Occipital lobe (tissue), 3 donors: ENCODE measurements around the gene OR5D16. TPM values are rescaled to one million over a fixed set of nuclear protein-coding genes. Genes with fewer than 3 reads are reported as not detected.
"Not testable (repeated sequence)": the region's sequence is repeated elsewhere in the genome, so short reads cannot be mapped to it uniquely, and the experiment has no call there.

Experiments
- DNase-seq: peaks from one replicate; lab custom pipeline; 2025; lab: John Stamatoyannopoulos, UW
- small RNA-seq: library from RNA; depleted of rRNA; stranded (forward); fragments of <200 nt; gene quantifications from one replicate; pipeline ENCODE3, GENCODE V24; 2014
- total RNA-seq: library from RNA; depleted of rRNA; stranded (reverse); fragments of >200 nt; gene quantifications from one replicate; pipeline ENCODE4 v1.2.3, GENCODE V29; 2014

Gene OR5D16
- total RNA-seq, result not detected

DNA sequence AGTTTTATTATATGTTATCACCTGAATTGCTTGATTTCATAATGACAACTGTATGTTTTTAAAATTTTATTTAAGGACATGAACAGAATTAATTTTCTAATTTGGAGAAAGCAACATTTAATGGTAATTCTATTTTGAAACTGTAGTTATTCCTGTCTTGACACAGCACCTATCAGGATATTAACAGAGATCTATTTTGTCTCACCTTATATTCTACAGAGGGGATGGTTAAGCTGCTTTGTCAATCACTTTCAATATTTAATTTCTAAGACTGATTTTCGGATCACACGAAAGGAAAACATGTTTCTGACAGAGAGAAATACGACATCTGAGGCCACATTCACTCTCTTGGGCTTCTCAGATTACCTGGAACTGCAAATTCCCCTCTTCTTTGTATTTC, at the start of gene OR5D16:
Gene OR5D16 (plus strand): TSS at position 301 of the 400 bp plus-strand sequence. CDS start 0 bp downstream, at position 301.
- DNase-seq, result no peak

DNA sequence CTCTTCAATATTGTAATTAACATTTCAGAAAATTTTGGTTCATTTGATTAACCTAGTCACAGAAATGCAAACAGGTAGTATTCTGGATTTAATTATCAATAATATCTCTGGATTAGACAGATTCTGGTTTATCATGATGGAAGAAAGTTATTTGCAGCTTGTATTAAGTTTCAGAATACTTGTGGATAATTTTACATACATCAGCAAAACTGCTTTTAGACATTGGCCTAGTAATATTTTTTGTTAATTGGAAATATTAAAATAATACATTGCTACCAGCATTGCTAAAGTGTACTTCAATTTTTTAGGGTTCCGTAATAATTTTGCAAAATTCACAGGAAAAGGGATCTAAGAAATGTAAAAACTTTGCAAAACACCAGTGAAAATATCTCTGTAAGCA, 46.9 kb upstream of the OR5D16 start:
- DNase-seq, result no peak

DNA sequence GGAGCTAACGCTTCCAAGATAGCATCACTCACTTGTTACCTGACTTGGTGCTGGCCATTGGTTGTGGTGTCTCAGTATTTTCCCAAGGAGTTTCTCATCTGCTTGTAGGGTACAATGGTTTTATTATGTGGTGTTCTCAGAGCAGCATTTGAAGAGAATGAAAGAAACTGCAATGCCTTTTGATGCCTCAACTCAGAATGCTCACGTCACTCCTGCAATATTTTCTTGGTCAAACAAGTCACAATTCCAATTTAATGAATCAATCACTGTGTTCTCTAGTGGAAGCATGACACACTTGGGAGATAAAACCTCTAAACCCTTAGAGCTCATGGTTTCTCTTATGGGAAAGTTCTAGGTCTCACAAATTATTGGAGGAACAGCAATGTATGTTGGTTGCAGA, 45.2 kb upstream of the OR5D16 start:
- no peak for DNase-seq

DNA sequence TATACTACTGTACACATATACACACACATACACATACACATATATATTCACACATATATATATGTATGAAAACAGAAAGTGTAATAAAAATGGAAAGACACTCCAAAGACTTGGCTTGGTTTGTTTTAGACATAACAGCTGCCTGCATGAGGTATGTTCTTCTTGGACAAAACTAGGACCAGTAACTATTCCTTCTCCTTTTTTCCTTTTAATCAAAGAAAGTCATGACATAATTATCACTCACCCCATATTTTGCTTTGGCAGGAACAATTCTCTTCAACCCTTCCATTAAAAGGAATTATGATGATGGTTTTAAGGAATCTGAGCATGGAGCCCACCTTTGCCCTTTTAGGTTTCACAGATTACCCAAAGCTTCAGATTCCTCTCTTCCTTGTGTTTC, 43.3 kb upstream of the OR5D16 start, which contains the start of gene OR5D14:
Gene OR5D14 (plus strand): TSS at position 301 of the 400 bp plus-strand sequence. CDS start 0 bp downstream, at position 301.
- no peak for DNase-seq

DNA sequence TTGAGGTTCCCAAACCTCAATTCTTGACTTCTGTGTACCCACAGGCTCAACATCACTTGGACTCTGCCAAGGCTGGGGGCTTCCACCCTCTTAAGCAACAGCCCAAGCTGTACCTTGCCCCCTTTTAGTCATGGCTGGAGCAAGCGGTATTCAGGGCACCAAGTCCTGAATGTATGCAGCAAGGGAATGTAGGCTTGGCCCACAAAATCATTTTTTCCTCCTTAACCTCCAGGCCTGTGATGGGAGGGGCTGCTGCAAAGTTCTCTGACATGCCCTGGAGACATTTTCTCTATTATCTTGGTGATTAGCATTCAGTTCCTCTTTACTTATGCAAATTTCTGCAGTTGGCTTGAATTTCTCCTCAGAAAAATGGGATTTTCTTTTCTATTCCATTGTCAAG, 32.3 kb upstream of the OR5D16 start:
- DNase-seq, result no peak

DNA sequence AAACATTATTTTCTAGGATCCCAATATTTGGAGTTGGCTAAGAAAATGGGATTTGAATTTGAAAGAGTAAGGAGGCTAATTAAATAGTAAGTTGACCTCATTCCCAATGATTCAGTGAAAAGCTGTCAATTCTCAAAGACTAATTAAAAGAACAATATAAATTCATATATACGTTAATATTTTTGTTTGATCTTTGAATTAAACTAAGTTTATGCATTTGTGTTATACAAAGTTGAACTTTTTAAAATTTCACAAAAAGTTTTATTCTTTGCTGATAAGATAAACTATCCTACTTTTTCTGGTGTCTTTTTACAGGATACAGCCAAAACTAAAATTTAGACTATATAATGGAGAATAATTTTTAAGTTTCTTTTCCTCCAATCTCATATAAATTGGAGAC, 27.5 kb upstream of the OR5D16 start, which contains the start of gene OR5L1:
Gene OR5L1 (plus strand): TSS at position 301 of the 400 bp plus-strand sequence. CDS start 100 bp downstream, outside the sequence.
- no peak for DNase-seq

DNA sequence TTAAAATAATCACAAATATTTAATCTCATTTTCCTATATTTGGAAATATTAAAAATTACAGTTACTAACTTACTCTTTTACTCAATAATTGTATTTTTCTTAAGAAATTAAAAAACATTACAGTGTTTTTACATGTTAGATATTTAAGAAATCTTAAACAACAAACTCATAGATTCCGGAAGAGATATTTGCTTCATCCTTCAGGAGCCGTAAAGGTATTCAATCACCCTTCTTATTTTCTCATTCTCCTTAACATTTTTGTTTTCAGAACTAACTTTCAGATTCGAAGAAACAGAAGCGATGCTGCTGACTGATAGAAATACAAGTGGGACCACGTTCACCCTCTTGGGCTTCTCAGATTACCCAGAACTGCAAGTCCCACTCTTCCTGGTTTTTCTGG, 19.2 kb upstream of the OR5D16 start, which contains the start of gene OR5D18:
Gene OR5D18 (plus strand): TSS at position 301 of the 400 bp plus-strand sequence. CDS start 0 bp downstream, at position 301.
- DNase-seq, result no peak

DNA sequence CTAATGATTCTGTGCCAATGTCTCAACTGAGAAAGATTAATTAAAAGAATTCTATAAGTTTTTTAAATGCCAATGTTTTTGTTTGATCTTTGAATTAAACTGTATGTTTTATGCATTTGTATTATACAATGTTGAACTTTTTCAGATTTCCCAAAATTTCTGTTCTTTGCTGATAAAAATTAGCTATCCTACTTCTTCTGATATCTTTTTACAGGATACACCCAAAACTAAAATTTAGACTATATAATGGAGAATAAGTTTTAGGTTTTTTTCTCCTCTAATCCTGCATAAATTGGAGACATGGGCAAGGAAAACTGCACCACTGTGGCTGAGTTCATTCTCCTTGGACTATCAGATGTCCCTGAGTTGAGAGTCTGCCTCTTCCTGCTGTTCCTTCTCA, 11.6 kb upstream of the OR5D16 start, which contains the start of gene OR5L2:
Gene OR5L2 (plus strand): TSS at position 301 of the 400 bp plus-strand sequence. CDS start 0 bp downstream, at position 301.
- no peak for DNase-seq

DNA sequence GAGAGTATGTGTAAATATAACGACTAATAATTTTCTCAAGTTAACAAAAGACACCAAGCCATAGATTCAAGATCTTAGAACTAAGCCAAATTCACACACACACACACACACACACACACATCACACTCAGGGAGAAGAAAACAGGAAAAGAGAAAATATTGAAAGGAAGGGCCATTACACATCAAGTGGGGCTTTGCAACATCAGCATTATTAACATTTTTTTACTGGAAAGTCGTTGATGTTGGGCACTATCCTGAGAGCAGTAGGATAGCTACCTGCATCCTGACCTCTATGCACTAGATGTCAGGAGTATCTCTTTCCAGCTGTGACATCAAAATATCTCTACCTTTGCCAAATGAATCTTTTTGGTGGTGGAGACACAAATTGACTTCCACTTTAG, 8.9 kb downstream of the OR5D16 start:
- no peak for DNase-seq

DNA sequence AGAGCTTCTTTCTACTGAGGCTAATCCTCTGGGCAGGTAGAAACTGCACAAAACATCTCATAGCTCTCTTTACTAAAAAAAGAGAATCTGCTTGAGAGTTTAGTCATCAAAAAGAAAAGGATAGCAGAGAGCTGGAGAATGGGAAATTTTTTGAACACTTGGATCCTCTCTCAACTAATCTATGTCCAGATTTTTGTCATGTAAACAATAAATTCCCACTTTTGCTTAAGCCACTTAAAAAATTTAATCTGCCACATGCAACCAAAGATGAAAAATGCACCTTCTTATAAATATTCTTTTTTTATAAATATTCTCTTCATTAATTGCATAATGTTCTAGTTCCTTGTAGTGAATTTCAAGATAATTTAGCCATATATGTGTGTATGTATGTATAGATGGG, 10.5 kb downstream of the OR5D16 start:
- no peak for DNase-seq

DNA sequence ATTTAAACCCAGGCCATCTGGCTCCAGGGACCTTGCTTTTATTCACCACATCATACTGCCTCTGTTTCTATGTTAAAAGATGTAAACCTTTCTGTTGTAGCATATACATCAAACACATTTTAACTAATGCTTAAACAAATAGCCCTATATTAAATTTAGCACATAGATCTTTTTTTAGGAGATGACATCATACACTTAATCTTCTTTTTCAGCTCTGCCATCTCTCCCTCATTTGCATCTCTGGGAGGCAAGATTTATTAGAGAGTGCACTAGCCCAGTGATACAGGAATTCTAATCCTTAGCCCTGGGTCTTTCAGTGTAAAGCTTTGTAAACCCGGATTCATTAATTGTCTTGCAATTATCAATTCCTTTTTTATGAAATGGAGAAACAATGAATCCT, 13.6 kb downstream of the OR5D16 start:
- DNase-seq, result no peak

DNA sequence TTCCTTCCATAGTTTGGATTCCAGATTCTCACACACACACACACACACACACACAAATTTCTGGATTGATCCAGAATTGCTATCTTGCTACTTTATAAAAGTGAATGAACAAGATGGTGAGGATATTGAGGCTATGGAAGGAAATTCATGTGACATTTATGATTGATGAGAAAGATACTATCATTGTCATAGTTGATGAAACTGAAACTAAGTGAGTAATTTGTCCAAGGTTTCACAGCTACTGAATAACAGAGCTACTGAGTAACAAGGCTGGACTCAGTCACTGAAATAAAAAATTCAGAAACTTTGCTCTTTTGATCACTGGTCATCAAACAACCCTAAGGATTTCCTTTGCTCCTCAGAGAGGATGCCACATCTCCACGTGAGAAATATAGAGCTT, 16.2 kb downstream of the OR5D16 start:
- no peak for DNase-seq

DNA sequence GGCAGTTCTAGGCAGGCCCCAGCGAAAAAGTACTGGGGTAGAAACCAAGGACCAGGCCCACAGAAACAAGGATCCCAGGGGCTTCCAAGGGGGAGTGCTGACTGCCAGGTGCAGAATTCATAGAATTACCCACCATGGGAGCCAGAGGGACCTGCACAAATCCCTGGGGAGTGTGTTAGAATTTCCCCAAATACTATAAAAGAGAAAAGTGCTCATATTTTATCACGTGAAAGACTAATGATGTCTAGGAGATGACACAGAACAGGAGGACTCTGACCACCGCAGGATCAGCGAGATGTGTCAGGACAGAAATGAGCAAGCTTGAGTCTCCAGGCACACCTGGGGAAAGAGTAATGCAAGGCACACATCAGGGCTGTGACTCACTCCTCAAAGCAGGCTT, 28.8 kb downstream of the OR5D16 start:
- not testable (repeated sequence) for DNase-seq

DNA sequence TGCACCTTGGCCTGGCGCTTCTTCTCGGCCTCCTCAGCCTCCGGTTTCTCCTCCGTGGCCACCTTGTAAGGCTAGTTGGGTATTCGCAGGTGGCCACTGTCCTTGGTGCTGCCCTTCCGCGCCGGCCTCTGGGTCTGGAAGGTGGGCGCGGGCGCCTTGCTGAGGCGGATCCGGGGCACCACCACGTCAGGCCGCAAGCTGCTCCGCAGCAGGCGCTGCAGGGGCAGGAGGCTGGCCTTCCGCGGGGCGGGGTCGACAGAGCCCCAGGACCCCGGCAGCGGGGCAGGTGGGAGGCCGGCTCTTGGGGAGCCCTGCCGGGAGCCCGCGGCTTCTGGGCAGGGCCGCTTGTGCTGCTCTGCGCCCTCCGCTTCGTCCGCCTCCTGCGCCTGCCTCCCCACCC, 34.2 kb downstream of the OR5D16 start:
- not testable (repeated sequence) for DNase-seq

DNA sequence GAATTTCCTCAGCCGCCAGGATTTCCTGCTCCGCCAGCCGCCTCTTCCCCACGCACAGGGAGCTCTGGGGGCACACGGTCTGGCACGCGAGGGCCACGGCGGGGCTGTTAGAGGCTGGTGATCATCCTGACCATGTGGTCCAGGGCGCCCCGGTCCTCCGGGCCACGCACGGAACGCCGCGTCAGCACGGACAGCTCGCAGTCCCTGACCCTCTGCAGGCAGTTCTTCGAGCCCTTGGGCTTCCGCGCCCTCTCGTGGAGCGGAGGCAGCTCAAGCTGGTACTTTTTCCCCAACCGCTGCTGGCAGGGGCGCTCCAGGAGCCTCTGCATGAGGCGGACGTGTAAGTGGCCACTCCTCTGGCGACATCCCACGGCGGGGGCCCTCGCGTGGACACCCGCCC, 34.6 kb downstream of the OR5D16 start:
- not testable (repeated sequence) for DNase-seq

DNA sequence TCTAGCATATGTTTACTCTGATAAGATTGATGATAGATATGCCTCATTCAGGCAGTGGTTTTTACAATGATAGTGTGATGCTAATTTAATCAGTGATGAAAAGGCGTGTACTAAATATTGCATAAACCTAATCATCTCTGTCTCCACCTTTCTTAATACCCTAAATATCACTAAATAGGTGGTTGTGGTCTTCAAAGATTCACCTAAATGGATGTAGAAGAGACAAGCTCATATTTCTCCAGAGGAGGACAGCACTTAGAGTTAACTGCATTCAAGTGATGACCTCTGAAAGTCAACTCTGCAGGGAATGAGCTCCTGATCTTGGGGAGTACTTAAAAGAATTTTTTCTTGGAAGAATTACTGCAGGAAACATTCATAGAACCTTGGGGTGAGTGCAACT, 44.4 kb downstream of the OR5D16 start, which contains the start of gene TRIM51:
Gene TRIM51 (plus strand): TSS at position 301 of the 400 bp plus-strand sequence. CDS start 2,132 bp downstream, outside the sequence.
- DNase-seq, result not testable (repeated sequence)

DNA sequence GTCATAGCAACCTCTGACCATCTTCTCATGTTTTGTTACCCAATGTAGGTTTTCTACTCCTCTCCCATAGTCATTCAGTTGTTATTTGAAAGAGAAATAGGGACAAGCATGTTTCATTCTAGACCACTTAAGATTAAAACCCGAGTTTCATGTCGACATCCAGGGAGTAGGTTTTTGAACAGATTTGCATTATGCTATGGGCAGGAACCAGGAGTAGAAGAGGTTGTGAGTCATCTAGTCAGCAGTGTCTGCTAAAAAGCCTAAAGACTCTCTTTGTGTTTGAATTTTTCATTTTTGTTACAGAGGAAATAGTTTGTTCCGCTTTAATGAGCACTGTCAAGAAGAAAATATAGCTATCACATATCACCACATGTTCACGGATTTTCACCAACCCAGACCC, 46.4 kb downstream of the OR5D16 start:
- DNase-seq, result not testable (repeated sequence)

DNA sequence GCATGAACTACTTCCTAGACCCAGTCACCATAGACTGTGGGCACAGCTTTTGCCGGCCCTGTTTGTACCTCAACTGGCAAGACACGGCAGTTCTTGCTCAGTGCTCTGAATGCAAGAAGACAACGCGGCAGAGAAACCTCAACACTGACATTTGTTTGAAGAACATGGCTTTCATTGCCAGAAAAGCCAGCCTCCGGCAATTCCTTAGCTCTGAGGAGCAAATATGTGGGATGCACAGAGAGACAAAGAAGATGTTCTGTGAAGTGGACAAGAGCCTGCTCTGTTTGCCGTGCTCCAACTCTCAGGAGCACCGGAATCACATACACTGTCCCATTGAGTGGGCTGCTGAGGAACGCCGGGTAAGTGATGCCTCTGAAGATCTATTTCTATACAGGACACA, 46.9 kb downstream of the OR5D16 start:
- not testable (repeated sequence) for DNase-seq

Small RNA genes within 50 kb of the gene (small RNA-seq; reads per million reads assigned to genes)
- gene AC036111.3, result not detected

Other genes with a start within 250 kb of the OR5D16 start
- gene OR4C11, start 231.1 kb upstream of the OR5D16 start, total RNA-seq, result not detected
- gene OR4P4, start 203.6 kb upstream of the OR5D16 start, total RNA-seq, result not detected
- gene OR4S2, start 190.4 kb upstream of the OR5D16 start, total RNA-seq, result not detected
- gene OR4C6, start 176.6 kb upstream of the OR5D16 start, total RNA-seq, result not detected
- gene OR5D13, start 65.3 kb upstream of the OR5D16 start, total RNA-seq, result not detected
- not detected for gene OR5D14, start 43.2 kb upstream of the OR5D16 start, total RNA-seq
- gene OR5L1, start 27.4 kb upstream of the OR5D16 start, total RNA-seq, result not detected
- not detected for gene OR5D18, start 19.1 kb upstream of the OR5D16 start, total RNA-seq
- gene OR5L2, start 11.5 kb upstream of the OR5D16 start, total RNA-seq, result not detected
- gene TRIM51, start 44.5 kb downstream of the OR5D16 start, total RNA-seq, result not detected
- not detected for gene OR5W2, start 75.8 kb downstream of the OR5D16 start, total RNA-seq
- gene OR5I1, start 97.6 kb downstream of the OR5D16 start, total RNA-seq, result not detected
- gene OR10AG1, start 131.2 kb downstream of the OR5D16 start, total RNA-seq, result not detected
- gene OR5F1, start 155.9 kb downstream of the OR5D16 start, total RNA-seq, result not detected
- gene OR5AS1, start 188.9 kb downstream of the OR5D16 start, total RNA-seq, result not detected